IPS DF 4.7 (cell line): ENCODE measurements around the gene TMEM273.

Experiments used
- DNase-seq: peaks from one replicate; pipeline ENCODE4 v3.0.0-alpha.2; 2013; ENCODE audit warnings: low spot score; ENCODE audit errors: extremely low read depth

TMEM273 gene

GRCh38 chr10:49140304-49141177 lies 47.6 kb downstream of the TMEM273 start:
- no peak for DNase-seq

DNA sequence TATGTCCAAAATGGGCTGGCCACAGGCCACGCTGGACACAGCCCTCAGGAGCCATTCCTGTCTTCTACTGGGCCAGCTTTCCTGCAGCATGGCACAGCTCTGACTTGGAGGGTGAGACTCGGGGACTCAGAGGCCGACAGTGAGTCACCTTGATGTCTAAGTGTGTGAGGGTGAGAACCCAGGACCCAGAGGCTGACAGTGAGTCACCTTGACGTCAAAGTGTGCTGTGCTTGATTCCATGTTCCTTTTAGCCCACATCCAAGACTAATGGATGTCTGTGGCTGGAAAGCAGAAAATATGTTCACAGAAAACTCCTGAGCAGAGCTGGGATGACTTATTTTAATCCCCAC lies 48.4 kb downstream of the TMEM273 start:
- DNase-seq, result no peak

DNA sequence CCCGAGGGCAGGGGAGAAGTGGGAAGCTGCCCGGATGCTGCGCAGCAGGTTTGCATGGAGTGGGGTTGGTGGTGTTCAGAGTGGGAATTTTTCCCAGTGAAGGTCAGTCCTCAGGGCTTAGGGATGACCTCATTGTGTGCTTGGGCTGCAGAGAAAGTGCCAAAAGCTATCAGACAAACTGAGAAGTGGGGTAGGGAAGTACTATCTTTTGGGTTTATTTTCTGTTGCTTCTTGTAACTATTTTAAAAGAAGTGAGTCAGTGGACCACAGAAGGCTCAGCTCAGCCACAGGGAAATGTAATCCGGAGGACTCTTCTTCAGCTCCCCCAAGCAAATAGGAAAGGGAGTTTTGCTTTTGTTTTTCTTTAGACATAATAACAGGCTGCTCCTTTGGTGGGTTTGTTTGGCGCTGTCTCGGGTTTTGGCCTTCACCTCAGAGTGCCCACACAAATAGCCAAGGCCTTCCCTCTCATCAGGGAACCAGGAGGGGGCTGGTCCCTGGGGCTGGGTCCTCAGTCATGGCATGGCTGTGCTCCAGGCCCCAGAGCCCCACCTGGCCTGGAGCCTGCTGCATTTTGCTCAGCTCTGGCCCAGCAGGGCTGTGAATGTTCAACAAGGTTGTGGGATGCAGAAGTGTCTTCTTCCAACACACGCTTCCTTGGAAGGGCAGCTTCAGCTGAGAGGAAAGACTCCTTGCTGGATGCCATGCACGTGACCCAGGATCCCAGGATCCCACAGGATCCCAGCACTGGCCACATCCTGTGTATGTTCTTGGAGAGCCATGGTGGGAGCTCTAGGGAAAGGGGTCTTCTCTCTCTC lies 49.0 kb downstream of the TMEM273 start:
- no peak for DNase-seq

DNA sequence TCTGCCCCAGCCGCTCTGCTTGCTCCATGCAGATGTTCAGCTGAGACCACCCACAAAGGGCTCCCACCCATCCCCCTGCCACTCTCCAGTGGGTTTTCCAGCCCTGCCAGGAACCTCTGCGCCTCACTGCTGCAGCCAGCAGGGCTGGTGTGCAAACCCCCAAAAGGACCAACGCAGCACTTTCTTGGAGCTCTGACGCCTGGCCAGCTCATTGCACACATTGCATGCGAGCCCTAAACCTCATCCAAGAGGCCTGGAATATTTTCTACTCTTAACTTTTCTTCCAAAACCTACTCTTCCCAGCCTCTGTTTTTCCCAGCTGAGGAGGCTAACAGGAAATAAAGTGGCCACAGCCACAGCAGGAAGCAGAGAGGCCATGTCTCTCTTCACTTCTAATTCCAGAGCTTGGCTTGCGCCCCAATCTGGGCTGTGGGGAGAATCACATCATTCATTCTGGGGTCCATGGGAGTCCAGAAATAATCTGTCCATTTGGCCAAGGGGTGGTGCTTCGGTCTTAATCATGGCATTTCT lies 49.8 kb downstream of the TMEM273 start:
- no peak for DNase-seq

DNA sequence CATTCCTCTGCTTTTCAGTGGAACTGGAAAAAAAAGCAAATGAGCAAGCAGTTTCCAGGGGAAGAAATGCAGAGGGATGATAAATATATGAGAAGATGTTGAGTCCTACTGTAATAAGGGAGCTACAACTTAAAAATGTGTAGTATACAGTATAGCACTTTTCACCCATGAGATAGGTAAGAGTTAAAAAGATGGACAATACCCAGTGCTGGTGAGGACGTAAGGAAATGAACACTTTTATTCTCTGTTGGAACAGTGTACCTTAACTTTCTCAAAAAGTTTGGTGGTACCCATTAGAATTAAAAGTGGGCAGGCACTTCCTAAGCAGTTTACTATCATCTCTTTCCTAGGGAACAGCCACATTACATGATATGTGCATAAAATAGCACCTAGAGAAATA lies 51.7 kb downstream of the TMEM273 start:
- no peak for DNase-seq

DNA sequence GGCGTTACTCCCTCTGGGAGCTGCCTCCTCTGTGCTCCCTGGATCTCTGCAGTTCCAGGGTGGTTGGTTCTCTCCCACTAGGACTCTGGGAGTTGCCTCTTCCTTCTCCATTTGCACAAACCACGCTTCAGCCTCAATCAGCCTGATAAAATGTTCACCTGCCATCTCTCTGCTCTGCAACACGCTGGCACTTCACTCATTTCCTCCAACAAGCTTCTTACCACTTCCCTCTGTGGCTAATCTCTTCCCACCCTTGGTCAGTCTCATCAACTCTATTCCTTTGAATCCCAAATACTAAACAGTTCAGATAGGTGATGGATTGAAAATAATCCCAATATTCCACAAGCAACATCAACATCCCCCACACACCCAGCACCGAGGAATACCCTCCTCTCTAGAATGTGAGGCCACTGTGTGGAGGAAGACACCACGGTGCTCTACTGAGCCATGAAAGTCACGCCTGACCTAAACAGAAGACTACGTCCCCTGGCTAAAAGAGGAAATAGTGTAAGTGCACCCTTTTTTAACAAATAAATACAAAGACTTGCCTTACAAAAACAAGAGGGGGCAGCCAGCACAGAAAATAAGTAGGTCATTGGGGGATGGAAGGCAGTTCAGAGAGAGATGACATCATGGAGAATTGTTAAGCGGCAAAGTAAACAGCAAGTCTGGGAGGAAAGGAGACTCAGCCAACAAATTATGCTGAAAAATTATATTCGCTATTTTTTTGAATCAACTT lies 52.4 kb downstream of the TMEM273 start:
- no peak for DNase-seq

- DNase-seq, result no peak
Measured at GRCh38 chr10:49134327-49134726, 53.9 kb downstream of the TMEM273 start.

- DNase-seq, result no peak
Measured at GRCh38 chr10:49133706-49134248, 54.4 kb downstream of the TMEM273 start, which contains the start of gene FAM170B. TSS of gene FAM170B (minus strand) at chr10:49134021. CDS start at chr10:49133918, 103 bp downstream.

GRCh38 chr10:49132362-49132737 lies 55.8 kb downstream of the TMEM273 start:
- no peak for DNase-seq

DNA sequence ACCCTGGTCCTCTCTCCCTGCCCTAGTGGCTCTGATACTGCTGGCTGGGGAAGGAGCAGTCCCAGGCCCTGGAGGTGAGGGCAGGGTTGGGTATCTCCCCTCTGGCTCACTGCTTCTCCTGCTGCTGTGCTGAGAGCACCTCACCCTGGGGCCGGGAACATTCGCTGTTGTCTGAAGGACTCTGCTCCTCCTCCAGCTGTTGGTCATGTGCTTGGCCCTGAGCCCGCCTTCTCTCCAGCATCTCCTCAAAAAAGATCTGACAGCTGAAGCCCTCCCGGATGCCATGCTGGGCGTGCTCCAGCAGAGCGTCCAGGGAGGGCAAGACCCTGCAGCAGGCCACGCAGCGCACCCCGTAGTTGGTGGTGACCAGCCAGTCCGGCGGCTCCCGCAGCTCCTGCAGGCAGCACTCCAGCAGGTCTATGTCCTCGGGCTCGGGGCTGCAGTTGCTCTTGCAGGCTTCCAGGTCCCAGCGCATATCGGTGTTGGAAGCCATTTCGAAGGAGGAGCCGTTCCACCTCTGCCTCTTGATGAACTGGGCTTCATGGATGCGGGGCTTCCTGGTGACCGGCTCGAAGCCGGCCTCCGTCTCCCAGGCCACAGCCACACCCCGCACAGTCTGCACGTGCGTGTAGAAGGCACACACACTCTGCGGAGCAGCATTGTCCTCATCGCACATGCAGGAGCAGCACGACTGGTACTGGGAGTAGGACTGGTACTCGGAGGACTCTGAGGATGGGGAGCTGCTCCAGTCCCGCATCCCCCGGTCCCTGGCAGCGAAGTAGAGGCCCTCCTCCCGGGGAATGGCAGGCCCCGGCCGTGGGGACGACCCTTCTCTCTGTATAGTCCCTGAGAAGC lies 56.5 kb downstream of the TMEM273 start:
- no peak for DNase-seq

DNA sequence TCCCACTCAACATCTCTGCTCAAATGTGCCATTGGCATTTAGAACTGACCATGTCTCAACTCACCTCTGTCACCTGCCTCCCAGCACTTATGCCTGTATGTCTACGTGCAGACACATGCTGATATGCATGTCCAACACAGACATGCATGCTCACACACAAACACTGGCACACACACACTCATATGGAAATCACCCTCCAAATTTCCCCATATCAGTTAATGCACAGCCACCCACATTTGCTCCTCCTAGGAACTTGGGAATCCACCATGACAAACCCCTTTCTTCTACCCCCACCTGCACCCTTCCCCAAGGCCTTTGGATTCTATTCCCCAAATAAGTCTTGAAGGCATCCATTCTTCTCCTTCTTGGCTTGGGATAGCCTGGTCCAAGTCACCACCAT lies 58.8 kb downstream of the TMEM273 start:
- no peak for DNase-seq

DNA sequence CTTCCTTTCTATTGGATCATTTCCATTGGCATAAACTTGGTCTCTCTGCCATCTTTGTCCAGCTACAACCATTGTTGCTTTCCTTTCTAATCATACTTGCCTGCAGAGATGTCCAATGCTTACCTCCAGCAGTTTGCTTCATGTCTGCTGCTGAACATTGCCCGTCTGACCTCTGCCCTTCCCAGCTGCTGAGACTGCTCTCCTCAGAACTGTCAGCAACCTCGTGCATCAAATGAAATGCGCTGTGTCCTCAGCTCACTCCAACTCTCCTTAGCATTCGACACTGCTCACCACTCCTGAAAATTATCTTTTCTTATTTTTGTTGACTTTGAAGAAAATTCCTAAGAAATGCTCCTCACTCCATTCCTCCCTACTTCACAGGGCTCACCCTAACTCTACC lies 59.3 kb downstream of the TMEM273 start:
- DNase-seq, result no peak

DNA sequence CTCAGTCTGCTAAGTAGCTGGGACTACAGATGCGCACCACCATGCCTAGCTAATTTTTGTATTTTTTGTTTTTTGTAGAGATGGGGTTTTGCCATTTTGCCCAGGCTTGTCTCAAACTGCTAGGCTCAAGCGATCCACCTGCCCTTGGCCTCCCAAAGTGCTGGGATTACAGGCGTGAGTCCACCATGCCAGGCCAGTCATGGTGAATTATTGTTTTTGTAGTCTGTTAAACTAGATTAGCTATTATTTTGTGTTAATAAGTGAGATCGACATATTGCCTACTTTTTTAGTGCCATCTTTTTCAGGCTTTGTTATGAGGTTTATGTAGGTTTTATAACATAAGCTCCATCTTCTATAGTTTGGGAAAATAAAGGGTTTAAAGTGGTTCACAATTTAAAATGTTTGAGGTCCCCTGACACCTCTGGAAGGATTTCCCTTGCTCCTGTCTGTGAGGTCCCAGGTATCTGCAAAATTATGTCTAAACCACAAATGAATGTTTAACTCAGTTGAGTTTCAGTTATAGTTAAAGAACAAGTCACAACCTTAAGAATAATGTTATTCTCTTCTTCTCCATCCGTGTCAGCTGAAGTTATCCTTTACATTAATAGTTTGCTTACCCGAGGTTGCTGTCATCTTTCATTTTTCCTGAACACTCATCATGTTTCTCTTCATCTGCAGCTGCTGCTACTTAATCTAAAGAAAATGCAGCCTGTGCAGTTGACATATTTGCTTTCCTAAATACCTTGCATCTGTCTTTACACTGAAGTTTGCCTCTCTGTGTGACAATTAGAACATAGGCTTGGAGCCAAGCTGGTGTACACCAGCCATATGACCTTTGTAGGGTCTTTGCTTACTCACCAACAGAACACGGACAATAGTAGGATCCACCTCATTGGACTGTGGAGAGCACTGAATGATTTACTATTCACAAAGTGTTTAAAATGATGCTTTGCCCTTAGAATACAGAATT lies 63.9 kb downstream of the TMEM273 start:
- no peak for DNase-seq

DNA sequence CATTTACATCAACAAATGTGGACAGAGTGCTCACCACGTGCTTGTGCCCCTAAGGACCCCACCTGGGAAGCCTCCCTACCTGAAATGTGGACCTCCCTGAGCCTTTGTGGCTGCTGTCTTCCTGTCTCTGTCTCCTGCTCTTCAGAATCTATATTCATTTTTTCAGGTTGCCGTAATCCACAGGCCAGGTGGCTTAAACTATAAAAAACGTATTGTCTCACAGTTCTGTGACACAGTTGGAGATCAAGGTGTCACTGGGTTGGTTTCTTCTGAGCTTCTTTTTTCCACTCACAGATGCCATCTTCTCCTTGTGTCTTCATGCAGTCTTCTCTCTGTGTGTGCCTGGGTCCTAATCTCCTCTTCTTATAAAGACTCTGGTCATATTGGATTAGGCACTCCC lies 67.3 kb downstream of the TMEM273 start:
- no peak for DNase-seq

DNA sequence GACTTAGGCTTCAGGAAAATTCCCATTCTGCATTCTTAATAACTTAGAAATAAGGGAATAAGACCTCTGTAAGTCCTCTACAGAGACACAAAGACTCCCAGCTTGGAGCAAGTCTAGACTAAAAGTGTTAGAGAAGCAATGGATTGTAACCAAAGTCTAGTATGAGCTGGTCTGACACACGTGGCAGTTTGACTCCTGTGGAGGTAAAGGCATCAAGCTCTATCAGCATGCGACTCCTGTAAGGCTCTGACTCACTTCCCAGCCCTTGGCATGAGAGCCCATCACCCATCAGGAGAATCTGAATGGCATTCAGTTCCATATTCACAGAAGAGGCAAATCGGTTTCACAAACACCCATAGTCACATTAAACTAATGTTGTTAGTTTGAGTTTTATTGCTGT lies 68.4 kb downstream of the TMEM273 start:
- no peak for DNase-seq

GRCh38 chr10:49118430-49119074 lies 69.6 kb downstream of the TMEM273 start:
- no peak for DNase-seq

DNA sequence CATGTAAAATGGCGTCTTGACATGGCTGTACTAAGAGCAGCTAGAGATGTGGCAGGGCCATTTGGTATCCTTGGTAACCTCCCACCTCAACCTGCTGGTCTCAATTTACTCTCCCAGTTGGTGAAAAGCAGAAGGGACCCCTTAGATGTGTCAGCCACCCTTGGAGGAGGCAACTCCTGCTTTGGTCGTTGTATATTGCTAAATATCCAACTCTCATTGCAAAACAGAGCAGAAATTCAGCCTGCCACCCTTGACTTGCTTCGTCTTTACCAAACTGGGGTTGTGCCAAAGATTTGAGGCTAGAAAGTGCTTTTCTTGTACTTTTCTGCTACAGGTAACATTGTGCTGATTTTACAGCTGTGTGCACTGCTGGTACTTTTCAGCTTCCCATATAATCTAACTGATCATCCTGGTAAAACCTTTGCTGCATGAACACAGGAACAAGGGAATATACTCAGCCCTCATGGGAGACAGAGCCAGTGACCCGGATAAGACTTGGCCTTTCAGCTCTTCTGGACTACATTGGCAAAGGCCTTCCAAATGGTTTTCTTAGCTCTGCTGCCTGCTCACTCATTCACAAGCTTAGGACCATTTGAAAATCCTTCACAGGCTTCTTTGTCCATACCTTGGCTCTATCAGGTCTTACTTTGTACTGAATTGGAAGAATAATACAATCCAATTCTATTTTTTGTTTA lies 70.7 kb downstream of the TMEM273 start:
- no peak for DNase-seq
